Measurements from ENCODE around the gene RABL6. TPM values are rescaled to one million over a fixed set of nuclear protein-coding genes. Genes with fewer than 3 reads are reported as not detected.
A peak's percentile ranks its signal among the peaks of the same experiment; 100 is the strongest.

Gene RABL6
- total RNA-seq, 2 donors from 2014 or later = 76.6 to 124 TPM

GRCh38 chr9:136806631-136807201 lies 1.0 kb upstream of the RABL6 start:
- WGBS = 64% methylated on average over 21 of the region's 25 CpGs
- Histone ChIP-seq H3K36me3 (no peaks in the 10 kb centered on the region), H3K4me3 (peak overlapping the region; percentile 89 to 95), H3K27me3 (replicated peaks; ENCODE audit: insufficient read depth) (no peaks in the 10 kb centered on the region), H3K4me1 (replicated peaks) (peaks cover 15% of the 10 kb centered on the region), H3K9me3 (no peaks in the 10 kb centered on the region), H3K27ac (peak overlapping the region; percentile 82 to 95)
- intact Hi-C loops (cut with DNase I) = no loop called here
- DNase-seq (ENCODE audit: low spot score) = no peak
- TF ChIP-seq CTCF (IDR thresholded peaks at IDR 0.05) (no peak), POLR2AphosphoS5 (IDR thresholded peaks at IDR 0.05) (no peak), POLR2A (IDR thresholded peaks at IDR 0.05) (no peak)

GRCh38 chr9:136808075-136808805 lies 492 bp downstream of the RABL6 start:
- no peaks in the 10 kb centered on the region for H3K9me3 ChIP-seq
- WGBS = under 1% methylated on average over 63 of the region's 93 CpGs
- no peaks in the 10 kb centered on the region for H3K36me3 ChIP-seq
- H3K4me3 ChIP-seq = peak overlapping the region; percentile 89 to 95
- H3K27ac ChIP-seq = peak overlapping the region; percentile 82 to 95
- TF ChIP-seq POLR2AphosphoS5 (IDR thresholded peaks at IDR 0.05) (no peak), POLR2A (IDR thresholded peaks at IDR 0.05) (no peak), CTCF (IDR thresholded peaks at IDR 0.05) (no peak)
- DNase-seq (ENCODE audit: low spot score) = no peak
- intact Hi-C loops (cut with DNase I) = no loop called here
- H3K27me3 ChIP-seq (replicated peaks; ENCODE audit: insufficient read depth) = no peaks in the 10 kb centered on the region
- H3K4me1 ChIP-seq (replicated peaks) = peaks cover 15% of the 10 kb centered on the region

DNA sequence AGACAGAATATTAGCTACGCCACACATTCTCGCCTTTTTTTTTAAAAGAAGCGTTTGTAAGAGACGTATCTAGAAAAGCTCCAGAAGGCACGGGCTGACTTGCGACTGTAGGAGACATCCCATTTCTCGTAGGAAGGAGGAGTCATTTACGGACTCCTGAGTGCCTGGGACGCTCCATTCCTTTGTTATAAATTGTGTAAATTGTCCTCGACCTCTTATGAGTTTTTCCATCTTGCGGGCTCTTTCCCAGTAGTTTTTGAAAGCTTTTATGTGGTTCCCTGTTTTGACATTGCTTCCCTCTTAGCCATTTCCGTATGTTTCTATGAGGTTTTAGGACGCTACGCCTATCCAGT lies 1.0 kb downstream of the RABL6 start:
- Histone ChIP-seq H3K27me3 (replicated peaks; ENCODE audit: insufficient read depth) (no peaks in the 10 kb centered on the region), H3K4me1 (replicated peaks) (peaks cover 15% of the 10 kb centered on the region), H3K27ac (peak overlapping the region; percentile 82 to 95), H3K9me3 (no peaks in the 10 kb centered on the region), H3K36me3 (no peaks in the 10 kb centered on the region), H3K4me3 (peak overlapping the region; percentile 89 to 95)
- WGBS = 6% methylated on average over 14 of the region's 14 CpGs
- no peak for DNase-seq (ENCODE audit: low spot score)
- TF ChIP-seq POLR2A (IDR thresholded peaks at IDR 0.05) (no peak), POLR2AphosphoS5 (IDR thresholded peaks at IDR 0.05) (no peak), CTCF (IDR thresholded peaks at IDR 0.05) (no peak)
- intact Hi-C loops (cut with DNase I) = no loop called here

- Histone ChIP-seq H3K27ac (no peak overlapping the region), H3K27me3 (replicated peaks; ENCODE audit: insufficient read depth) (no peaks in the 10 kb centered on the region), H3K4me1 (replicated peaks) (peaks cover 5% of the 10 kb centered on the region), H3K4me3 (no peak overlapping the region), H3K36me3 (no peaks in the 10 kb centered on the region), H3K9me3 (no peaks in the 10 kb centered on the region)
- TF ChIP-seq POLR2AphosphoS5 (IDR thresholded peaks at IDR 0.05) = no peak
- TF ChIP-seq POLR2A (IDR thresholded peaks at IDR 0.05) = no peak
- intact Hi-C loops (cut with DNase I) = no loop called here
- 92% methylated on average over 13 of the region's 13 CpGs for WGBS
- DNase-seq (ENCODE audit: low spot score) = no peak
Measured at GRCh38 chr9:136814725-136815421, 7.1 kb downstream of the RABL6 start.

DNA sequence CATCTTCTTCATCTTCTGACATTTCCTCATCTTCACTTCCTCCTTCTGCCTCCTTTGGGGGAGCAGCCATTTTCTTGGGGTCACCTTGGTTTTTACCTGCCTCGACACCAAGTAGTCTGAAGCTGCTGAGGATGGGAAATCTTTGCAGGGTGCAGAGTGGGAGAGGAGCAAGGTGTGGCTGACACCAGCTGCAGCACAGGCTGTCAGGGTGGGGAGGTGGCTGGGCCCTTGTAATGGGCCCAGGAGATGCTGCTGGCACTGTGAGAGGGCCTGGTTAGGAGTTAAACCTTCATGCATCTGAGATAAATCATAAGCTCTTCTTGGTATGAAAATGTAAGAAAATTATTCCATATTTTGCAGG lies 7.7 kb downstream of the RABL6 start:
- intact Hi-C loops (cut with DNase I) = no loop called here
- peaks cover 3% of the 10 kb centered on the region for H3K4me1 ChIP-seq (replicated peaks)
- no peak overlapping the region for H3K4me3 ChIP-seq
- no peaks in the 10 kb centered on the region for H3K36me3 ChIP-seq
- TF ChIP-seq POLR2AphosphoS5 (IDR thresholded peaks at IDR 0.05) (no peak), POLR2A (IDR thresholded peaks at IDR 0.05) (no peak), CTCF (IDR thresholded peaks at IDR 0.05) (no peak)
- WGBS = 0% methylated on average over 1 of the region's 1 CpG
- H3K27ac ChIP-seq = no peak overlapping the region
- no peak for DNase-seq (ENCODE audit: low spot score)
- H3K27me3 ChIP-seq (replicated peaks; ENCODE audit: insufficient read depth) = no peaks in the 10 kb centered on the region
- H3K9me3 ChIP-seq = no peaks in the 10 kb centered on the region
